Hepatocyte (in vitro differentiated cells): ENCODE data around the gene ADGRV1. TPM values are rescaled to one million over a fixed set of nuclear protein-coding genes. Genes with fewer than 3 reads are reported as not detected.
A peak's percentile ranks its signal among the peaks of the same experiment; 100 is the strongest.

Experiments
- DNase-seq: peaks from one replicate; pipeline ENCODE4 v3.0.0-alpha.2; 2016; ENCODE audit warnings: low spot score
- H2AFZ ChIP-seq: fragments of 200-600 bp; sonication (generic); 2 replicates; pipeline ENCODE4 v1.6.0; 2016; ENCODE audit warnings: antibody characterized with exemption, mild to moderate bottlenecking
- H3K27ac ChIP-seq: fragments of 200-600 bp; sonication (generic); 2 replicates; pipeline ENCODE4 v1.5.1; 2016; ENCODE audit warnings: mild to moderate bottlenecking
- H3K27me3 ChIP-seq: fragments of 200-600 bp; sonication (generic); 2 replicates; pipeline ENCODE4 v1.6.1; 2016
- H3K36me3 ChIP-seq: fragments of 200-600 bp; sonication (generic); replicated peaks from 2 replicates; pipeline ENCODE4 v1.5.1; 2016; ENCODE audit warnings: low read depth; ENCODE audit not compliant: insufficient read depth
- H3K4me1 ChIP-seq: fragments of 200-600 bp; sonication (generic); 2 replicates; pipeline ENCODE4 v1.5.1; 2016; ENCODE audit warnings: mild to moderate bottlenecking, moderate library complexity; ENCODE audit not compliant: insufficient read depth
- H3K4me2 ChIP-seq: fragments of 200-600 bp; sonication (generic); 2 replicates; pipeline ENCODE4 v1.6.0; 2016
- H3K4me3 ChIP-seq: fragments of 200-600 bp; sonication (generic); 2 replicates; pipeline ENCODE4 v1.5.1; 2016; ENCODE audit warnings: mild to moderate bottlenecking
- H3K79me2 ChIP-seq: fragments of 200-600 bp; sonication (generic); 2 replicates; pipeline ENCODE4 v1.6.0; 2017; ENCODE audit warnings: mild to moderate bottlenecking
- H3K9me2 ChIP-seq: fragments of 200-600 bp; sonication (generic); replicated peaks from 2 replicates; pipeline ENCODE4 v1.6.0; 2017; ENCODE audit warnings: mild to moderate bottlenecking; ENCODE audit not compliant: insufficient read depth
- H3K9me3 ChIP-seq: fragments of 200-600 bp; sonication (generic); 2 replicates; pipeline ENCODE4 v1.5.1; 2016; ENCODE audit warnings: low read depth, mild to moderate bottlenecking
- H4K20me1 ChIP-seq: fragments of 200-600 bp; sonication (generic); 2 replicates; pipeline ENCODE4 v1.6.0; 2016; ENCODE audit warnings: mild to moderate bottlenecking; ENCODE audit not compliant: insufficient read depth, poor library complexity, severe bottlenecking
- CTCF ChIP-seq: fragments of 200-600 bp; sonication (generic); IDR thresholded peaks from 2 replicates; pipeline ENCODE4 v1.5.1; 2016; ENCODE audit warnings: antibody characterized with exemption, mild to moderate bottlenecking; ENCODE audit not compliant: poor library complexity
- EZH2 ChIP-seq: fragments of 200-600 bp; sonication (generic); IDR thresholded peaks from 2 replicates; pipeline ENCODE4 v1.6.1; 2016; ENCODE audit warnings: antibody characterized with exemption, mild to moderate bottlenecking, borderline replicate concordance
- EZH2phosphoT487 ChIP-seq: fragments of 200-600 bp; sonication (generic); IDR thresholded peaks from one replicate; pipeline ENCODE4 v1.6.1; 2018; ENCODE audit warnings: antibody characterized with exemption, mild to moderate bottlenecking, low read depth, moderate library complexity; ENCODE audit not compliant: unreplicated experiment, severe bottlenecking
- WGBS: methylation state at CpG from one replicate; pipeline ENCODE4 v1.1.6; 2016; ENCODE audit warnings: low lambda C conversion rate; ENCODE audit errors: missing lambda C conversion rate; 5-methylcytosine and 5-hydroxymethylcytosine counted together
- polyA plus RNA-seq: library from polyadenylated mRNA; unstranded; fragments of >200 nt; fragmentation: Nextera tagmentation; extraction: Ambion mirVana; gene quantifications from 2 replicates; pipeline ENCODE4 v1.2.1, GENCODE V29; 2016
- total RNA-seq: library from RNA; depleted of rRNA; stranded (reverse); fragments of >200 nt; gene quantifications from 2 replicates; pipeline ENCODE4 v1.2.3, GENCODE V29; 2014

ADGRV1 gene
- total and polyA plus RNA-seq, 2 experiments from 2014 or later, result 74.9 to 88.3 TPM

- DNase-seq, result no peak
Observed at GRCh38 chr5:90546216-90546837, 12.3 kb upstream of the ADGRV1 start.

GRCh38 chr5:90547072-90547536 is 11.5 kb upstream of the ADGRV1 start:
- no peak overlapping the region for H3K4me3 ChIP-seq
- no peaks in the 10 kb centered on the region for H3K36me3 ChIP-seq
- H3K4me1 ChIP-seq, result peaks cover 9% of the 10 kb centered on the region
- H3K79me2 ChIP-seq, result no peaks in the 10 kb centered on the region
- TF ChIP-seq EZH2 (no peak), EZH2phosphoT487 (no peak), CTCF (no peak)
- no peaks in the 10 kb centered on the region for H3K27me3 ChIP-seq
- no peaks in the 10 kb centered on the region for H4K20me1 ChIP-seq
- H2AFZ ChIP-seq, result no peak overlapping the region
- H3K9me2 ChIP-seq, result no peaks in the 10 kb centered on the region
- H3K27ac ChIP-seq, result no peak overlapping the region
- H3K9me3 ChIP-seq, result no peaks in the 10 kb centered on the region
- WGBS, result 53% methylated on average over 1 of the region's 1 CpG
- DNase-seq, result peak; percentile 4
- no peak overlapping the region for H3K4me2 ChIP-seq

More at GRCh38 chr5:90546216-90546837, 12.3 kb upstream of the ADGRV1 start:
- no peaks in the 10 kb centered on the region for H3K79me2 ChIP-seq
- H3K9me2 ChIP-seq, result no peaks in the 10 kb centered on the region
- no peak overlapping the region for H3K27ac ChIP-seq
- no peak for TF ChIP-seq CTCF
- no peak for TF ChIP-seq EZH2phosphoT487
- no peak for TF ChIP-seq EZH2
- WGBS, result 76% methylated on average over 4 of the region's 4 CpGs
- H3K9me3 ChIP-seq, result no peaks in the 10 kb centered on the region
- H3K4me2 ChIP-seq, result no peak overlapping the region
- H2AFZ ChIP-seq, result no peak overlapping the region
- no peaks in the 10 kb centered on the region for H3K27me3 ChIP-seq
- no peak overlapping the region for H3K4me3 ChIP-seq
- H3K36me3 ChIP-seq, result no peaks in the 10 kb centered on the region
- H4K20me1 ChIP-seq, result no peaks in the 10 kb centered on the region
- H3K4me1 ChIP-seq, result peaks cover 9% of the 10 kb centered on the region

GRCh38 chr5:90548069-90548593 is 10.5 kb upstream of the ADGRV1 start:
- H3K27ac ChIP-seq, result peak overlapping the region; percentile 6
- peak; percentile 70 for DNase-seq
- peaks cover 9% of the 10 kb centered on the region for H3K4me1 ChIP-seq
- H3K27me3 ChIP-seq, result no peaks in the 10 kb centered on the region
- TF ChIP-seq EZH2 (no peak), CTCF (no peak), EZH2phosphoT487 (no peak)
- no peaks in the 10 kb centered on the region for H4K20me1 ChIP-seq
- 25% methylated on average over 5 of the region's 5 CpGs for WGBS
- no peaks in the 10 kb centered on the region for H3K36me3 ChIP-seq
- no peaks in the 10 kb centered on the region for H3K79me2 ChIP-seq
- no peak overlapping the region for H2AFZ ChIP-seq
- no peaks in the 10 kb centered on the region for H3K9me3 ChIP-seq
- H3K9me2 ChIP-seq, result no peaks in the 10 kb centered on the region
- H3K4me3 ChIP-seq, result no peak overlapping the region
- peak overlapping the region; percentile 23 for H3K4me2 ChIP-seq
